Smooth muscle cell (in vitro differentiated cells): ENCODE results near the gene TP53I3. TPM values are rescaled to one million over a fixed set of nuclear protein-coding genes. Genes with fewer than 3 reads are reported as not detected.
A peak's percentile ranks its signal among the peaks of the same experiment; 100 is the strongest.

Source experiments
- DNase-seq: peaks from one replicate; lab custom pipeline; 2025; ENCODE audit not compliant: unreplicated experiment; lab: John Stamatoyannopoulos, UW
- H2AFZ ChIP-seq: fragments of 200-600 bp; sonication (generic); 2 replicates; pipeline ENCODE4 v1.6.0; 2016; ENCODE audit warnings: antibody characterized with exemption, low read depth, mild to moderate bottlenecking
- H3F3A ChIP-seq: fragments of 200-600 bp; sonication (generic); 2 replicates; pipeline ENCODE4 v1.6.0; 2017; ENCODE audit warnings: antibody characterized with exemption, low read depth
- H3K27ac ChIP-seq: fragments of 200-600 bp; sonication (generic); 2 replicates; pipeline ENCODE4 v1.5.1; 2016; ENCODE audit warnings: low read depth, mild to moderate bottlenecking
- H3K27me3 ChIP-seq: fragments of 200-600 bp; sonication (generic); 2 replicates; pipeline ENCODE4 v1.6.1; 2016; ENCODE audit warnings: low read depth, mild to moderate bottlenecking
- H3K36me3 ChIP-seq: fragments of 200-600 bp; sonication (generic); 2 replicates; pipeline ENCODE4 v1.5.1; 2016; ENCODE audit warnings: low read depth
- H3K4me1 ChIP-seq: fragments of 200-600 bp; sonication (generic); 2 replicates; pipeline ENCODE4 v1.5.1; 2016; ENCODE audit warnings: low read depth
- H3K4me2 ChIP-seq: fragments of 200-600 bp; sonication (generic); 2 replicates; pipeline ENCODE4 v1.6.0; 2016; ENCODE audit warnings: mild to moderate bottlenecking
- H3K4me3 ChIP-seq: fragments of 200-600 bp; sonication (generic); 2 replicates; pipeline ENCODE4 v1.5.1; 2016; ENCODE audit warnings: mild to moderate bottlenecking
- H3K79me2 ChIP-seq: fragments of 200-600 bp; sonication (generic); 2 replicates; pipeline ENCODE4 v1.6.0; 2016; ENCODE audit warnings: low read depth, mild to moderate bottlenecking
- H3K9ac ChIP-seq: fragments of 200-600 bp; sonication (generic); 2 replicates; pipeline ENCODE4 v1.6.0; 2016; ENCODE audit warnings: low read depth
- H3K9me3 ChIP-seq: fragments of 200-600 bp; sonication (generic); replicated peaks from 2 replicates; pipeline ENCODE4 v1.5.1; 2016; ENCODE audit warnings: low read depth
- H4K20me1 ChIP-seq: fragments of 200-600 bp; sonication (generic); 2 replicates; pipeline ENCODE4 v1.6.0; 2016; ENCODE audit warnings: low read depth
- CTCF ChIP-seq: fragments of 200-600 bp; sonication (generic); IDR thresholded peaks from 2 replicates; pipeline ENCODE4 v1.5.1; 2017; ENCODE audit warnings: borderline replicate concordance, mild to moderate bottlenecking, antibody characterized with exemption; ENCODE audit not compliant: insufficient read depth, poor library complexity, severe bottlenecking
- WGBS: methylation state at CpG from one replicate; pipeline ENCODE4 v1.1.7; 2016; ENCODE audit warnings: low lambda C conversion rate; 5-methylcytosine and 5-hydroxymethylcytosine counted together
- polyA plus RNA-seq: library from polyadenylated mRNA; unstranded; fragments of >200 nt; fragmentation: Nextera tagmentation; extraction: Ambion mirVana; gene quantifications from 2 replicates; pipeline ENCODE4 v1.2.1, GENCODE V29; 2016
- total RNA-seq: library from RNA; depleted of rRNA; stranded (reverse); fragments of >200 nt; gene quantifications from 2 replicates; pipeline ENCODE4 v1.2.3, GENCODE V29; 2014

Gene TP53I3
- total and polyA plus RNA-seq, 2 experiments from 2014 or later: 24.9 to 56.3 TPM

- peaks cover 12% of the 10 kb centered on the region for H3F3A ChIP-seq
- WGBS: under 1% methylated on average over 47 of the region's 64 CpGs
- peak within 1 kb of the TSS; percentile 79 for H3K27ac ChIP-seq
- peak within 1 kb of the TSS; percentile 96 for H2AFZ ChIP-seq
- H3K4me1 ChIP-seq: peaks cover 15% of the 10 kb centered on the region
- no peaks in the 10 kb centered on the region for H3K27me3 ChIP-seq
- peaks cover 46% of the 10 kb centered on the region for H3K79me2 ChIP-seq
- peaks cover 30% of the 10 kb centered on the region for H4K20me1 ChIP-seq
- no peak for TF ChIP-seq CTCF
- peak; percentile 89 for DNase-seq
- H3K9ac ChIP-seq: peak within 1 kb of the TSS; percentile 80
- H3K36me3 ChIP-seq: no peaks in the 10 kb centered on the region
- H3K9me3 ChIP-seq: no peaks in the 10 kb centered on the region
- peak within 1 kb of the TSS; percentile 91 for H3K4me2 ChIP-seq
- H3K4me3 ChIP-seq: peak within 1 kb of the TSS; percentile 84
Measured at GRCh38 chr2:24075915-24076848, 8.5 kb downstream of the TP53I3 start, which contains the start of gene SF3B6. Gene SF3B6 (minus strand): TSS chr2:24076326. CDS start chr2:24076229, 97 bp downstream.

GRCh38 chr2:24075259-24075658 is 9.4 kb downstream of the TP53I3 start:
- Histone ChIP-seq H3K9ac (peak overlapping the region; percentile 80), H3K36me3 (no peaks in the 10 kb centered on the region), H3K9me3 (no peaks in the 10 kb centered on the region), H2AFZ (no peak overlapping the region), H3K4me2 (peak overlapping the region; percentile 91), H3K4me1 (peaks cover 15% of the 10 kb centered on the region), H3F3A (peaks cover 12% of the 10 kb centered on the region), H3K4me3 (peak overlapping the region; percentile 84), H3K27ac (peak overlapping the region; percentile 79), H3K79me2 (peaks cover 54% of the 10 kb centered on the region), H3K27me3 (no peaks in the 10 kb centered on the region), H4K20me1 (peaks cover 40% of the 10 kb centered on the region)
- 66% methylated on average over 5 of the region's 5 CpGs for WGBS
- no peak for TF ChIP-seq CTCF
- no peak for DNase-seq

DNA sequence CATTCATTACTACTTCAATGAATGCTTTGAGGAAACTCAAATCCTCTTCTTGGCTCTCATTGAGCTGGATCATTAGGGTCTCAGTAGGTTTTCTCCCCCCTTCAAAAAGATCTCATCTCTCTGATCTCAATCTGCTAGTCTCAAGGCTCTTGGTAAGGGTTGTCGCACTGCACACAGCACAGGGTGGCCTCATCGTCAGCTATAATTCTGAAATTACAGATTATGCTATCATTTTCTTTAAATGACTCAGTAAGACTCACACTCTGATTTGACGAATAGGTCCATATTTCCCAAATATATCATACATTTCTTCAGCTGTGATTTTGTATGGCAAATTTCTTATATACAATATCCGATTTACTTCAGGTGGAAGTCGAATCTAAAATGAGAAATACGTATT is 10.8 kb downstream of the TP53I3 start:
- Histone ChIP-seq H3K79me2 (peaks cover 61% of the 10 kb centered on the region), H3K4me2 (no peak overlapping the region)

More for the DNA sequence above, 10.8 kb downstream of the TP53I3 start:
- peaks cover 4% of the 10 kb centered on the region for H3F3A ChIP-seq
- WGBS: 94% methylated on average over 6 of the region's 6 CpGs
- no peaks in the 10 kb centered on the region for H3K36me3 ChIP-seq
- no peak overlapping the region for H2AFZ ChIP-seq
- no peaks in the 10 kb centered on the region for H3K27me3 ChIP-seq
- DNase-seq: no peak
- H3K4me1 ChIP-seq: peaks cover 15% of the 10 kb centered on the region
- no peaks in the 10 kb centered on the region for H3K9me3 ChIP-seq
- TF ChIP-seq CTCF: no peak
- no peak overlapping the region for H3K9ac ChIP-seq
- H4K20me1 ChIP-seq: peaks cover 54% of the 10 kb centered on the region
- H3K4me3 ChIP-seq: no peak overlapping the region
- H3K27ac ChIP-seq: no peak overlapping the region
